Measurements from ENCODE around the gene RND2.
A peak's percentile ranks its signal among the peaks of the same experiment; 100 is the strongest.

Gene RND2

DNA sequence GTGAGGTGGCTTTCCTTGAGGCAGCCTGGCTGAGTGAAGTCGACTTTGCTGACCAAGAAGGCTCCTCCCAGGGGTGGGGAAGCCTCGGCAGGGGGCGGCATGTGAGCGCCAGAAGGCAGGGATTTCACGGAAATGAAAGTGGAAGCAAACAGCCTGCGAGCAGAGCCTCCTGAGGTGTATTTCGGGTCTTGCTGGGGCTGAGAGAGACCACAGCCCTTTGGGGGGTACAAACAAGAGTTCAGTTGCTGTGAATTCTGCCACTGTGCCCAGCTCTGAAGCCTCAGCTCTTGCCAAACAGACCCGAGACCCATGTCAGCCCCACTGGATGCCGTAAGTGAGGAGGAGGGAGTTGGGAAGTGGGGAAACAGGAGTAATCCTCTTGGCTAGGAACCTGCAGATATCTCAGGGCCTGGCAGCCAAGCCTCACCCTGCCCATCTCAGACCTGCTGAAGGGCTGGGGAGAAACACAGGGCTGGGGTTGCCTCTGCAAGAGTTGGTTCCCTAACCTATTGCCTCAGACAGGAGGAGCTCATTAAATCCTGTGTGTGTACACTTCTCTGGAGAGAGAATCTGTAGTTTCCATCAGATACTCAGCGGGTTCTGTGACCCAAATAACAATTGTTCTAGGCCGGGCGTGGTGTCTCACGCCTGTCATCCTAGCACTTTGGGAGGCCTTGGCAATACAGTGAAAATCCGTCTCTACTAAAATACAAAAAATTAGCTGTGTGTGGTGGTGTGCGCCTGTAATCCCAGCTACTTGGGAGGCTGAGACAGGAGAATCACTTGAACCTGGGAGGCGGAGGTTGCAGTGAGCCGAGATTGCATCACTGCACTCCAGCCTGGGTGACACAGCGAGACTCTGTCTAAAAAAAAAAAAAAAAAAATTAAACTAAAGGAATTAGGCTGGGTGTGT lies 18.1 kb upstream of the RND2 start, which contains the start of gene IFI35:
IFI35 (plus strand) TSS at position 146 of the 913 bp plus-strand sequence; CDS start at position 310, 164 bp downstream.
- peak; percentile 76 for DNase-seq (ENCODE audit: low read depth)

DNA sequence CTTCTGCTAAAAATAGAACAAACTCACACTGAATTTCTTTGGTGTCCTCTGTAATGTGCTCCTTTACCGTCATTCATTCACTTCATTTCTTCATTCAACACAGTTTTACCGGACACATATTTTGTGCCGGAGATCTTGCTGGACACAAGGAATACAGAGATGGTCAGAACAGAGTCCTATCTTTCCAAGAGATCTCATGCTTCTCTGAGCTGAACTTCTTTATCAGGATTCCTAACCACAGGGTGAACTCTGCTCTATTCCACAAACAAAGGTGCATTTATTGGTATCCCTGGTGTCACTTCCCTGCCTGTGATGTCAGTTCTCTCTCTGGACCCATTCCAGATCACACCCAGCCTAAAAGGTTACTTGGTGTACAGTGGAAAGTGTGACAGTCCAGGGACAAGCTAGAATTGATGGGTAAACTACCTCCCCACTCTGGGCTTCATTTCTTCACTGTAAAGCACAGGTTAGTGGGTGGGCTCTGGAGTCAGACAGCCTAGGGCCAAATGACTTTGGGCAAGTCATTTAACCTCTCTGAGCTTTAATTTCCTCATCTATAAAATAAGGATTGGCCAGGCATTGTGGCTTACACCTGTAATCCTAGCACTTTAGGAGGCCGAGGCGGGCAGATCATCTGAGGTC lies 14.2 kb upstream of the RND2 start:
- DNase-seq (ENCODE audit: low read depth) = no peak

DNA sequence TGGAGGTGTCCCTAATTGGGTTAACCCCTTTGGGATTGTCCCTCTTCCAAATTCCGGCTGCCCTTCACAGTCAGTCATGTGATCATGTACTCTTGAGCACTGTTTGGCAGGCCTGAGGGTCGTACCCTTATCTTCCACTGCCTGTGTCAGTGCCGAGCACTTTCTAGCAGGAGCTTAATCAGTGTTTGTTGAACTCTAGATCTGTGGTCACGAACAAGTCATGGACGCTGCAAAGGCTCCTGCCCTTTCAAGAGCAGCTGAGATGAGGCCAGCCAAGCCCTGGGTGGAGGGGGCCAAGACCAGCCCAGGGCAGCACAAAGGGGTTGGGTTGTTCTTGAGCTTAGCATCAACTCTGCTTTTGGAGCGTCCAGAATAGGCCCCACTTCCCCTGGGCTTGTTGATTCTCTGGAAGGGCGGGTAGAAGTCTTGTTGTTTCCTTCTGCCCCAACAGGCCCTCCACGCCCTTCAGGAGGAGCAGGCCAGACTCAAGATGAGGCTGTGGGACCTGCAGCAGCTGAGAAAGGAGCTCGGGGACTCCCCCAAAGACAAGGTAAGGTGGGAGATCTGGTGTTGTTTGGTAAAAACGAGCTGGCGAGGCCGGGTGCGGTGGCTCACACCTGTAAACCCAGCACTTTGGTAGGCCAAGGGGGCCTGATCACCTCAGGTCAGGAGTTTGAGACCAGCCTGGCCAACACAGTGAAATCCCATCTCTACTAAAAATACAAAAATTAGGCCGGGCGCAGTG lies 13.1 kb upstream of the RND2 start:
- DNase-seq (ENCODE audit: low read depth) = no peak

DNA sequence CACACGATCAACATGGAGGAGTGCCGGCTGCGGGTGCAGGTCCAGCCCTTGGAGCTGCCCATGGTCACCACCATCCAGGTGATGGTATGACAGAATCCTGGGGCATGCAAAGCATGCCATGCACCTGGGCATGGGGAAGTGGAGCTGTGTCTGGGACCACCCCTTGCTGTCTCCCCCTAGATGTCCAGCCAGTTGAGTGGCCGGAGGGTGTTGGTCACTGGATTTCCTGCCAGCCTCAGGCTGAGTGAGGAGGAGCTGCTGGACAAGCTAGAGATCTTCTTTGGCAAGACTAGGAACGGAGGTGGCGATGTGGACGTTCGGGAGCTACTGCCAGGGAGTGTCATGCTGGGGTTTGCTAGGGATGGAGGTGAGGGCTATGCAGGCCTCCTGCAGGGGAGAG lies 11.7 kb upstream of the RND2 start:
- no peak for DNase-seq (ENCODE audit: low read depth)

DNA sequence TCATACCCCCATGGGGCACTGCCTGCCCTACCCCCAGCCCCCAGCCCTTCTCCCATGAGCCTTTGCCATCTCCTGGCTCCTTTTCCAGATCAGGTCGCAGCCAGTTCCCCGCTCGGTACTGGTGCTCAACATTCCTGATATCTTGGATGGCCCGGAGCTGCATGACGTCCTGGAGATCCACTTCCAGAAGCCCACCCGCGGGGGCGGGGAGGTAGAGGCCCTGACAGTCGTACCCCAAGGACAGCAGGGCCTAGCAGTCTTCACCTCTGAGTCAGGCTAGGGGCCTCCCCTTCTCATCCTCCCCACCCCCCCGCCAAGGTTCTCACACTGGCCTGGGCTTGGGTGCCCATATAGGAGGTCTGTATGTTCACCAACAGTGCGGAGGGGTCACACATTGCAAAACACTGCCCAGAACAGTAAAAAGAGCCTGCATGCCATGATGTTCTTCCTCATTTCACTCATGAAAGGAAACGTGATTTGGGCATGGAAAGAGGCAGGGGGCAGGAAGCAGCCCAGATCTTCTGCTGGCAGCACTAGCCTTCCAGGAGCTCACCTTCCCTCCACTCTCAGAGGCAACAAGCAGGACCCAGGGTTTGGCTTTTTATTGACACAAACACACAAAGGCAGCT lies 10.9 kb upstream of the RND2 start:
- no peak for DNase-seq (ENCODE audit: low read depth)

DNA sequence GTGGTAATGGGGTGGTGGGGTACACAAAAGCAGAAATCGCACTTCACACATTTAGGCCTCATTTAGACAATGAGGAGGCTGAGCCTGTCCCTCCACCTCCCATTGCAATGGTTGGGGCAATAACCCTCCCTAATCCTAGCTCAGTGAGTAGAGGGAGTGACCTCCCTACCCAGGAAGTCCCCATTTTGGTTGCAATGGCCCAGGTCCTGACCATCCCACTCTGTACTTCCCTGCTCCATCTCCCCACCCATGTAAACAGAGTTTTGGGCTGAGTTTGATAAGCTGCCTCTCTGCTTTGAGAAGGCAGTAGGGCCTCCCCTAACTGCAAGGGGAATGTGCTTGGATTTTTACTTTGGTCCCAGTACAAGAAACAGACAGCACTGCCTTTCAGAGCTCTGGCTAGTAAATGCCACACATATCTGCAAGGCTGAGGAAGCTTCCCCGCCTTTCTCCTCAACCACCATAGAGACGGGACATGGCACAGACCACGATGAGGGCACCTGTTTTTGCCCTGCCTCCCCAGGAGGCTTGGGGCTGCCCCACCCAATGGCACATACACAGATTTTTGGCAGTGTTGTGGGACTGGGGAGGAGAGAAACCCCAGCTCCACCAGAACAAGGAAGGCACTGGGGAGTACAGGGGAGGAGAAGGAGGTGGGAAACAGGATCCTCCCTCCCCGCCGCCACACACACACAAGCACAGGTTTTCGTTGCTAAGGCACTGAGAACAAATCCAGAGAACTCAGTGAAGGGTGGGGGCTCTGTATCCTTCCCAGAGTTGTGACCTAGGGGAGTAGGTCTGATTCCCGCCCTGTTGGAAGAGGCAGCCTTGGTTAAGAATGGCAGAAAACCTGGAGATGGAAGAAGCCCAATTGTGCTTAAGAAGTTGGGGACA lies 10.1 kb upstream of the RND2 start:
- no peak for DNase-seq (ENCODE audit: low read depth)

DNA sequence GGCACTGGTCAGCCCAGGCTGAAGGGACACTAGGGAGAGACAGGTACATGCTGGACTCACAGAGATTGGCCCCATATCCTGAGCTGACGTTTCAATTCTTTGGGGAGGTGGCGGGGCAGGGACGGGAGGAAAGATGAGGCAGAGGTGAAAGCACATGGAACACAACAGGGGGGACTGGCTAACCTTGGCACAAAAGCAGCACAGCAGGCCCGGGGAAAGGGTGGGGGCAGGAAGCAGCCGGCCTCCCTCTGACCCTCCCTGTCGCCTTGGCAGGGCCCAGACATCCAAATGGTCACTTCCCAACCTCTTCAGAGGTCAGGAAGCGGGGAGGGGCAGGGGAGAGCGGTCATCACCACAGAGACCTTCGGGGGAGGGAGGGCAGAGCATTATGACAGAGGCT lies 9.5 kb upstream of the RND2 start:
- no peak for DNase-seq (ENCODE audit: low read depth)

DNA sequence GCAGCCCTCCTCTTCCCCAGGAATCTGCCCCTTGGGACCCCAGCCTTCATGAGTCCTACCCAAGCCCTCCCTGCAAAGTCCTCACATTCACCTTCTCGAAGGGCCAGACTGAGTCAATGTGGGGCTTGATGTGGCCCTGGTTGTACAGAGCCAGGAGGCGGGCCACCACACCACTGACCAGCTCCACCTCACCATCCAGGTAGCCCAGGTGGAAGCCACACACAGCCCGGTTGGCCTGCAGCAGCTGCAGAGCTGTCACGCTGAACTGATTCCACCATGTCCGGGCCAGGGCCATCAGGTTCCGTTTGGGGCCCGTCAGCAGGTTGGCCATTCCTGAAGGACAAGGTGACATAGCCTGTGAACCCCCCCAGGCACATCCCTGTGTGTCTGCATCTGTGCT lies 8.8 kb upstream of the RND2 start:
- no peak for DNase-seq (ENCODE audit: low read depth)

DNA sequence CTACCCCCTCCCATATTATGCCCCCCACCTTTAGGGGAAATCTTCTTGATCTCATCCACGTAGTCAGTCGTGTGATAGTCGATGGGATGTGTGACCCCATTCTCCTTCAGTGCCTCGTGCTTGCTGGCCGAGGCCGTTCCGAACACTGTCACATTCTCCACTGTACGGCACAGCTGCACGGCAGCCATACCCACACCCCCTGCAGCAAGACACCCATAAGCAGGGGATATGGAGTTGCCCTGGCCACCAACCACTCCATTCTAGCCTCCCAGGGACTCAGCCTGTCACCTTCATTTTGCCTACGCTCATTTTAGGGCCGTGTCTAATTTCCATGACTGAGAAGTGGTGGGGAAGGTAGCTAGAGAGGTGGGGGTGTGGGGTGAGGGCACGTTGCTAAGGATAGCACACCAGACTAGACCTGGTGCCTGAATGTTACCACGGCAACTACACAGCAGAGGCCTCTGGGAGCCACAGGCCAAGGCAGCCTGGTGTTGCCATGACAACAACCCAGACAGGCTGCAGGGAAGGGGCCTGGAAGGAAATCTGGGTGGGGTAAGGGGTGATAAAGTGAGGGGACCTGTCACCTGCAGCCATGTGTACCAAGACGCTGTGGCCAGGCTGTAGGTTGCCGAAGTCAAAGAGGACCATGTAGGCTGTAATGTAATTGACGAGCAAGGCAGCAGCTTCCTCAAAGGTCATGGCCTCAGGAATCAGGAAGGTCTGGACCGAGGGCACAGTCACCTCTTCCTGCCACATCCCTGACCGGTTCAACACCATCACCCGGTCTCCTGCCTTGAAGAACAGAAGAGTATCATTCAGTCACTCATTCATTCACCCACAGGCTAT lies 6.8 kb upstream of the RND2 start:
- DNase-seq (ENCODE audit: low read depth) = no peak

DNA sequence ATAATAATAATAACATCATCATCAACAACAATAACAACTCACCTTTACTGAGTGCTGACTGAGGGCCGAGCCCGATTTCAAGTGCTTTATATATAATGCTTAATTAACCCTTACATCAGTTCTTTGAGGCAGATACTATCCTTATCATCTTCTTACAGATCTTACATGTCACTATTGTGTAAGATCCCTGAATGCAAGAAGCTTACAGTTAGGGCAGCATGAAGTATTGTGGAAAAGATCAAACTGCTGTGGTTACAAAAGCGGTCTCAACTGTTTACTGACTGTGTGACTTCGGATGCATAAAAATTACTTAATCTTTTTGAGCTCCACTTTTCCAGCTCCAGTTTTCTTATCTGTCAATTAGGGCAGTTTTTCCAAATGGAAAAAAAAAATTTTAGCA lies 6.1 kb upstream of the RND2 start:
- DNase-seq (ENCODE audit: low read depth) = no peak

DNA sequence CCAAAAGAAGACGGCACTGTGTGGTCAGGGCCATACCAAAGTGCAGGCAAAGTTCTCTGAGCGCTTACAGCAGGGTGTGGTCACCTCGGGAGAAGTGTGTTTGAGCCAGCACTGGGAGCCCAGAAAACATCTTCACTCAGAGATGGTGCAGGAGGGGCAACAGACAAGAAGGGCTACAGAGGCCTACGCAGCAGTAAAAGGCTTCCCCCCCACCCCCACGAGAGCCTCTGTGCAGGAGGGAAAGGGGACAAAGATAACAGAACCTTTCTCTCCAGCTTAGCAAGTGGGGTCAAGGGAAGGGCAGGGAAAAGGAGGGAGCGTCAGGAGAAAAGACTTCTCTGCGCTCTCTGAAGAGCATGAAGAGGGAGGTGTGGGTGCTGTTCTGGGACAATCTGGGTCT lies 5.6 kb upstream of the RND2 start:
- DNase-seq (ENCODE audit: low read depth) = no peak

DNA sequence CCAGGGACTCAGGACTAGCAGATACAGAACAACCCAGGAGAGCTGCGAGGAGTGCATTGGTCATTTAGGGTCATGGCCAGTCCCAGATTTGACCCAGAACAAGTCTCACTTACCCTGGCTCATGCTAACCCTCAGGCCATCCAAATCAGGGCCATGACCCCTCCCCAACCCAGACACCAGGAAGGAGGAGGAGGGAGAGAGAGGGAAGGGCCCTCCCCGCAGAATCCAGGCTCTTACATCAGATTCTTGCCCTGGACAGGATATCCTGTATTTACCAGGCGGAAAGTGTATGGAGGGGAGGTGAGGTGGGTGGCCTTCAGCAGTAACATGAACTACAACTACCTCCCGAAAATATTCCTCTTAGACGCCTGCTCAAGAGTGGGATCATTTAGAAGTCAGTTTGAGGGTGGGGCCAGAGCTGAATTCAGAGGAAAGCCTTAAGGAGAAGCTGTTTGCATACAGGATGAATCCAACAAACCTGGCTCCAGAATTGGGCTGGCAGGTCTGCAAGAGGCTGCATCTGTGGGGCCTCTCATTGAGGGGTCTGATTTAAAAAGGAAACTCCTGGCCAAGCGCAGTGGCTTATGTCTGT lies 4.9 kb upstream of the RND2 start:
- DNase-seq (ENCODE audit: low read depth) = no peak

DNA sequence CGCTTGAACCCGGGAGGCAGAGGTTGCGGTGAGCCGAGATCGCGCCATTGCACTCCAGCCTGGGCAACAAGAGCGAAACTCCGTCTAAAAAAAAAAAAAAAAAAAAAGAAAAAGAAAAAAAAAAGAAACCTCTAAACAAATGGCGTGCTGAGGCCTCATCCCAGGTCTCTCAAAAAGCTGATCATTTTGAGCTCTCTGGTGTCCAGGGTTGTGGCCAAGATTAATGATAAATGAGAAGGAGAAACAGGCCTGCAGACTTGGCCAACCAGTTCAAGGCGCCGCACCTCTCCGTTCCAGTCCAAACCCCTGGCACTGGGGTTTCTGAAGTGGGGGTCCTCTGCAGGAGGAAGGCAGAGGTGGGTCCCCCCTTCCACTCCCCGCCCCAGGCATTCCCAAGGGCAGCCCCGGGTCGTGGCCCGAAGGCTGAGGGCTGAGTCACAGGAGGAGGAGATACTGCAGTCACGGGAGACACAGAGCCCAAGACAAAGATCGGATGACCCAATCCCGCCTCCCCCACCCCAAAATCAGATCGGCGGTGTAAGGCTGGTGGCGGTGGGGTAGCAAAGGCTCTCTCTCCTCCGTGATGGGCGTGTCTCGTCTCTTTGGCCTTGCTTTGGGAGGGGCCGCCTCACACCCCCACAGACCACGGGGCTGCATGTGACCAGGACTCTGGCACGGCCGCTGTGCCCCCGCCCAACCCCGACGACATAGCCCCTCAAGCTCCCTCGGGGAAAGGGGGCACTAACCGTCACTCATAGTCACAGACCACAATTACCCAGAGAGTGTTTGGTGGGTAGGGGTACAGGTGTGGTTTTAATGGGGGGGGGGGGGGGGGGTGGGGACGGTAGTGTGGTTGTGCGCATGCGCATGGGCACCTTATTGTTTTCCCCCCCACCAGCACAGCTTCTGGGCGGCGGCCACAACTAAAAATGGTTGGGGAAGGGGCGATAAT lies 4.0 kb upstream of the RND2 start:
- DNase-seq (ENCODE audit: low read depth) = no peak

DNA sequence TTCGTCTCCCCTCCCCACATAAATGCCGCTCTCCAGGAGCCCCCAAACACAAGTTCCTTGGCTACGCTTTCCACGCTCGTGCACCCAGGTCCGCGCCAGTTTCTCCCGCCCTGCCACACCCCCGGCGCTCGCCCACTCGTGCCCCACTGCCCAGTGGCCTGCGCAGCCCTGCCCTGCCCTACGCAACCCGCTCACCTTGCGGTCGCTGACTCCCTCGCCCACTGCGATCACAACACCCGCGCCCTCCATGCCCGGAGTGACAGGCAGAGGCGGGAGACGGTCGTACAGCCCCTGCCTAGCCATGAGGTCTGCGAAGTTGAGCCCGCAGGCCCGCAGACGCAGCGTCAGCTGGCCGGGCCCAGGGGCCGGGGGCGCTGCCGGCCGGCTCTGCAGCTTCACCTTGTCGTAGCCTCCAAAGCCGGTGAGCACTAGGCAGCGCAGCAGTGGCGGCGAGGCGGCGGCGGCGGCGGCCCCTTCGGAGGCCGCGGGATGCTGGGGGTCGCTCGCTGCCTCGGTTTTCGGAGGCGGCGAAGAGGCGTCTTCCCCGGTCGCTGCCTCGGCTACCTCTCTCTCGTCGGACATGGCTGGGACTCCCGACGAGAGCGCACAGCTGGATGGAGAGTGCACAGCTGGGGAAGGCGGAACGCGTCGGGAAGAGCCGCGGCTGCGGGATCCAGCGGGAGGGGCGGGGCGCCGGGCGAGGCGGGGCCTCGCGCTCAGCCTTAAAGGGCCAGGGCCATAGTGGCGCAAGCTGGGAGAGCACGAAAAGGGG lies 3.1 kb upstream of the RND2 start, which contains the start of gene VAT1:
VAT1 (minus strand) TSS at position 645 of the 772 bp plus-strand sequence; CDS start at position 582, 63 bp downstream.
- DNase-seq (ENCODE audit: low read depth) = peak; percentile 38

DNA sequence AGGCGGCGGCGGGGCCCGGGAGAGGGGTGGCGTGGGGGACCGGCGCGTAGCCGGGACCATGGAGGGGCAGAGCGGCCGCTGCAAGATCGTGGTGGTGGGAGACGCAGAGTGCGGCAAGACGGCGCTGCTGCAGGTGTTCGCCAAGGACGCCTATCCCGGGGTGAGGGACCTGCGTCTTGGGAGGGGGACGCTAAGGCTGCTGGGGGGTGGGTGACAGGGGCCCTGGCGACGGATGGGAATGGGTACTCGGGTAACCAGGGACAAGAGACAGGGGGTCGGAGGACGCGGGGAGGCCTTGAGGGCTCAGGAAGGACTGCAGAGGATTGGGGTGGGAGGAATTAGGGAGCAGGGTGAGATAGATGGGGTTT lies 243 bp downstream of the RND2 start:
- DNase-seq (ENCODE audit: low read depth) = no peak

DNA sequence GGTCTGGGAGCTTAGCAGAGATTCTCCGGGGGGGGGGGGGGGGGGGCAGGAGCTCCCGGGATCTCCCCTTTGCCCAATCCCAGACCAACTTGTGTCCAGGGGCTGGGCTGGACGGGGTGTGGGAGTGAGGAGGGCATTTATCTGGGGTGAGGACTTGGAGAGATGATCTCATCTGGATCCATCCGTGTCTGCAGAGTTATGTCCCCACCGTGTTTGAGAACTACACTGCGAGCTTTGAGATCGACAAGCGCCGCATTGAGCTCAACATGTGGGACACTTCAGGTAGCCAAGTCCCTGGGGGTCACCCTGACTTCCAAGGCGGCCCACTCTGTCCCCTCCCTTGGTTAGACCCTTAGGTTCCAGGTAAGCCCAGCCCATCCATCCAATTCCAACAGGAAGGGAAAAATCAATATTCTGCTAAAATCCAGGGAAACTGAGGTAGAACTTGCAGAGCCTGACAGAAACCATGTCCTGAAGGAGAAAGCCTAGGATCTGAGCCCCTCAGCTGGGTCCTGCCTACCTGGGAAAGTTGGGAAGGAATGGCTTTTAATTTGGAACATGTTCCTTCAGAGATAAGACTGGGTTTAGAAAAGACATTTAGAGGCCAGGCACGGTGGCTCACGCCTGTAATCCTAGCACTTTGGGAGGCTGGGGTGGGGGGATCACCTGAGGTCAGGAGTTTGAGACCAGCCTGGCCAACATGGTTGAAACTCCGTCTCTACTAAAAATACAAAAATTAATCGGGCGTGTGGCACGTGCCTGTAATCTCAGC lies 921 bp downstream of the RND2 start:
- DNase-seq (ENCODE audit: low read depth) = no peak

DNA sequence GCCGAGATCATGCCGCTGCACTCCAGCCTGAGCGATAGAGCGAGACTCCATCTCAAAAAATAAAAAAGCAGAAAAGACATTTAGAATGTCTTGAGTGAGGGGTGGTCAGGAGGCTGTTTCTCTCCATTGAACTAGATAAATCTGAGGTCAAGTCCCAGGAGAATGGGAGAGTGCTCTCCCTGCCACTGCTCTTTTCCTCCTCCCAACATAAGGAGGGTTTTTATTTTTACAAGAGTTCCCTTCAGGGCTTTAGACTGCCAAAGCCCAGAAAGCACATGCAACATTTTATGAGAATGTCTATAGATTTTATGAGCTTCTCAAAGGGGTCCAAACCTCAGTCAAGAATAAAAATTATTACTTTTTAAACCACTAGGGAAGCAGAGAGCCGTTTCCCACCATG lies 1.6 kb downstream of the RND2 start:
- no peak for DNase-seq (ENCODE audit: low read depth)
